NT2/D1 (cell line): ENCODE data around the gene OCRL.

ENCODE experiments used
- SUZ12 ChIP-seq: IDR thresholded peaks from 2 replicates; pipeline ENCODE4 v1.6.1; 2011; ENCODE audit not compliant: insufficient read length, insufficient read depth; ENCODE audit errors: extremely low read depth
- YY1 ChIP-seq: IDR thresholded peaks from 2 replicates; pipeline ENCODE4 v1.6.1; 2011; ENCODE audit not compliant: insufficient read length, insufficient read depth
- ZNF274 ChIP-seq: IDR thresholded peaks from 2 replicates; pipeline ENCODE4 v1.6.1; 2011; ENCODE audit warnings: mild to moderate bottlenecking, low read depth, low read length

DNA sequence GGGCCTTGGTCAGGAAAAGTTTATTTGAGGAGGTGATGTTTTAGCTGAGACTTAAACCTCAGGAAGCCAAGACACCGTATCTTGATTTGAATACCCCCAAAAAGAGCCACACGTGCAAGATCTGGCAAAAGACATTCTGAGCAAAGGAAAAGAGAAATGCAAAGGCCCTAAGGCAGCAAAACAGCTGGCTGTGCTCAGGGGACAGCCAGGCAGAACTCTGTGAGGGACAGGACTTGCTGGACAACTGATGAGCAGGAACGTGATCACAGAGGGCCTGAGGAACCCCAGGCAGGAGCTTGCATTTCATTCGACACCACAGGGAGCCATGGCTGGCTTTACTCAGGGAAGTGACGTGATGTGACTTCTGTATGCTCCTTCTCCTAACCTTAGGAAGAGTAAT is 56.0 kb downstream of the OCRL start:
- TF ChIP-seq SUZ12 (no peak), ZNF274 (no peak), YY1 (no peak)
